H9 (cell line): ENCODE results near the gene MOSMO. TPM values are rescaled to one million over a fixed set of nuclear protein-coding genes. Genes with fewer than 3 reads are reported as not detected.

Experiments used
- DNase-seq: peaks from one replicate; pipeline ENCODE4 v3.0.0-alpha.2; 2017
- H2AFZ ChIP-seq: one replicate; pipeline ENCODE4 v1.6.1; 2013; ENCODE audit warnings: mild to moderate bottlenecking, low read length, control low read depth, moderate library complexity
- H2AK5ac ChIP-seq: 2 replicates; pipeline ENCODE4 v1.6.1; 2013; ENCODE audit warnings: low read length, control low read depth, mixed read lengths; ENCODE audit not compliant: insufficient read length
- H2BK120ac ChIP-seq: one replicate; pipeline ENCODE4 v1.6.1; 2013; ENCODE audit warnings: low read depth, mild to moderate bottlenecking, low read length, control low read depth, inconsistent platforms; ENCODE audit not compliant: poor library complexity, severe bottlenecking
- H2BK12ac ChIP-seq: 2 replicates; pipeline ENCODE4 v1.6.1; 2013; ENCODE audit warnings: low read length, control low read depth, mixed read lengths, low read depth; ENCODE audit not compliant: insufficient read length
- H2BK15ac ChIP-seq: 2 replicates; pipeline ENCODE4 v1.6.1; 2013; ENCODE audit warnings: low read depth, low read length, control low read depth
- H2BK20ac ChIP-seq: one replicate; pipeline ENCODE4 v1.6.1; 2013; ENCODE audit warnings: low read depth, mild to moderate bottlenecking, low read length, control low read depth, inconsistent platforms; ENCODE audit not compliant: poor library complexity, severe bottlenecking
- H2BK5ac ChIP-seq: 2 replicates; pipeline ENCODE4 v1.6.1; 2013; ENCODE audit warnings: low read length, control low read depth, mixed read lengths; ENCODE audit not compliant: insufficient read length
- H3K14ac ChIP-seq: 2 replicates; pipeline ENCODE4 v1.6.1; 2013; ENCODE audit warnings: low read length, control low read depth; ENCODE audit not compliant: insufficient read depth
- H3K18ac ChIP-seq: 2 replicates; pipeline ENCODE4 v1.6.1; 2013; ENCODE audit warnings: low read depth, mild to moderate bottlenecking, mixed read lengths, low read length, control low read depth; ENCODE audit not compliant: insufficient read length
- H3K23ac ChIP-seq: 2 replicates; pipeline ENCODE4 v1.6.1; 2013; ENCODE audit warnings: low read length, control low read depth, mixed read lengths, low read depth; ENCODE audit not compliant: insufficient read length
- H3K23me2 ChIP-seq: 2 replicates; pipeline ENCODE4 v1.6.1; 2013; ENCODE audit warnings: low read depth, mild to moderate bottlenecking, mixed read lengths, low read length, control low read depth; ENCODE audit not compliant: insufficient read length, poor library complexity, severe bottlenecking
- H3K27ac ChIP-seq: 2 replicates; pipeline ENCODE4 v1.5.1; 2013; ENCODE audit warnings: low read length, control low read depth, mixed read lengths, low read depth; ENCODE audit not compliant: insufficient read length
- H3K27me3 ChIP-seq: 2 replicates; pipeline ENCODE4 v1.6.1; 2013; ENCODE audit warnings: low read length, control low read depth, inconsistent platforms; ENCODE audit not compliant: insufficient read depth
- H3K4ac ChIP-seq: 2 replicates; pipeline ENCODE4 v1.6.1; 2013; ENCODE audit warnings: low read depth, mild to moderate bottlenecking, control low read depth, inconsistent platforms, low read length, moderate library complexity
- H3K4me1 ChIP-seq: 2 replicates; pipeline ENCODE4 v1.6.1; 2013; ENCODE audit warnings: low read length, control low read depth, inconsistent platforms; ENCODE audit not compliant: insufficient read depth
- H3K4me2 ChIP-seq: 2 replicates; pipeline ENCODE4 v1.6.1; 2013; ENCODE audit warnings: low read length, control low read depth, mixed read lengths; ENCODE audit not compliant: insufficient read length, insufficient read depth
- H3K56ac ChIP-seq: 2 replicates; pipeline ENCODE4 v1.6.1; 2013; ENCODE audit warnings: low read depth, mild to moderate bottlenecking, mixed read lengths, low read length, control low read depth; ENCODE audit not compliant: insufficient read length
- H3K79me1 ChIP-seq: 2 replicates; pipeline ENCODE4 v1.6.1; 2013; ENCODE audit warnings: low read depth, mild to moderate bottlenecking, moderate library complexity, low read length, control low read depth, inconsistent platforms; ENCODE audit not compliant: insufficient read depth, poor library complexity, severe bottlenecking
- H3K79me2 ChIP-seq: 2 replicates; pipeline ENCODE4 v1.6.1; 2013; ENCODE audit warnings: low read length, control low read depth, inconsistent platforms; ENCODE audit not compliant: insufficient read depth
- H3K9ac ChIP-seq: 2 replicates; pipeline ENCODE4 v1.6.1; 2013; ENCODE audit warnings: low read length, control low read depth, mixed read lengths; ENCODE audit not compliant: insufficient read length; ENCODE audit errors: extremely low read depth
- H3K9me3 ChIP-seq: one replicate; pipeline ENCODE4 v1.6.1; 2013; ENCODE audit warnings: low read depth, low read length, inconsistent platforms; ENCODE audit not compliant: control insufficient read depth
- H3T11ph ChIP-seq: one replicate; pipeline ENCODE4 v1.6.1; 2013; ENCODE audit warnings: mild to moderate bottlenecking, low read length, control low read depth, inconsistent platforms
- H4K20me1 ChIP-seq: one replicate; pipeline ENCODE4 v1.6.1; 2013; ENCODE audit not compliant: control insufficient read depth, insufficient read length, insufficient read depth
- H4K5ac ChIP-seq: 2 replicates; pipeline ENCODE4 v1.6.1; 2013; ENCODE audit warnings: low read depth, mild to moderate bottlenecking, mixed read lengths, low read length, control low read depth; ENCODE audit not compliant: insufficient read length
- H4K8ac ChIP-seq: replicated peaks from 2 replicates; pipeline ENCODE4 v1.6.1; 2013; ENCODE audit warnings: low read length, control low read depth, mixed read lengths, low read depth; ENCODE audit not compliant: insufficient read length
- H4K91ac ChIP-seq: 2 replicates; pipeline ENCODE4 v1.6.1; 2013; ENCODE audit warnings: low read depth, mild to moderate bottlenecking, moderate library complexity, mixed read lengths, low read length, control low read depth; ENCODE audit not compliant: insufficient read length
- H3K27ac Mint-ChIP-seq, 3 experiments: 2 replicates in 2 of 3; 3 replicates in 1 of 3; pipeline ENCODE4 v1.8.0; 2020 to 2021; ENCODE audit warnings: mixed read lengths in 3 of 3, mild to moderate bottlenecking in 1 of 3, moderate library complexity in 1 of 3
- H3K27me3 Mint-ChIP-seq: 2 replicates; pipeline ENCODE4 v1.8.0; 2021; ENCODE audit warnings: low read depth, mild to moderate bottlenecking, moderate library complexity, mixed read lengths
- H3K36me3 Mint-ChIP-seq, 3 experiments: 2 replicates in 2 of 3; 3 replicates in 1 of 3; pipeline ENCODE4 v1.8.0; 2020 to 2021; ENCODE audit warnings: low read depth in 3 of 3, mixed read lengths in 3 of 3; ENCODE audit not compliant: insufficient read depth in 1 of 3
- H3K4me1 Mint-ChIP-seq, 2 experiments: 2 replicates each; pipeline ENCODE4 v1.8.0; 2020; ENCODE audit warnings: mixed read lengths in 2 of 2
- H3K4me3 Mint-ChIP-seq, 2 experiments: 2 replicates in 1 of 2; 3 replicates in 1 of 2; pipeline ENCODE4 v1.8.0; 2020 to 2021; ENCODE audit warnings: mild to moderate bottlenecking in 2 of 2, mixed read lengths in 2 of 2, moderate library complexity in 1 of 2
- H3K9me3 Mint-ChIP-seq, 2 experiments: 2 replicates in 1 of 2; 3 replicates in 1 of 2; pipeline ENCODE4 v1.8.0; 2020; ENCODE audit warnings: mild to moderate bottlenecking in 2 of 2, mixed read lengths in 2 of 2, moderate library complexity in 1 of 2
- CTCF ChIP-seq: fragments of 200-600 bp; sonication (generic); conservative IDR thresholded peaks from 3 replicates; pipeline ENCODE4 v1.8.0; 2021; ENCODE audit warnings: antibody characterized with exemption, mild to moderate bottlenecking
- WGBS: extraction: QIAGEN DNeasy Blood & Tissue Kit; methylation state at CpG from one replicate; pipeline ENCODE4 v1.1.7; 2013; ENCODE audit warnings: missing lambda C conversion rate, low lambda C conversion rate, mixed read lengths; ENCODE audit not compliant: insufficient read length; ENCODE audit errors: extremely low coverage; 5-methylcytosine and 5-hydroxymethylcytosine counted together
- total RNA-seq: library from RNA; stranded (reverse); gene quantifications from 2 replicates; pipeline ENCODE4 v1.2.1, GENCODE V29; 2021

MOSMO gene
- total RNA-seq, 1 experiment from 2014 or later: 13.5 TPM

DNA sequence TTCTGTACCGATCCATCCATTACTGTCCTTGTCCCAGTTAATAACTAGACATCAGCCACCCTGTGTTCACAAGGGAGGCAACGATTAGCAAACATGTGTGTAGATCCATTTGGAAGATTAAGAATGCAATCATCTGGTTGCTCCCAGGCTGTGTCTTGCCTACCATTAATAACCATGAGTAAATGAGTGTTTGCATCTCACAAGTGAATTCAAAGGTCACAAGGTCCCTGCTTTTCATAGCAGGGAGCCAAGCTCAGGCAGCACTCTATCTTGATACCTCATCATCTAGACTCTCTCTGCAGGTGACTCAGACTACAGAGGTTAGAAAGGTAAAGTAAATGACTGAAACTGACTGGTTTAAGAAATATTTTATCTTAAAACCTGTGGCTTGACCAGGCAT is 109.7 kb downstream of the MOSMO start:
- peaks cover 6% of the 10 kb centered on the region; the same call in 1 of the 2 replicates for H3K27me3 Mint-ChIP-seq
- no peaks in the 10 kb centered on the region for H3K79me1 ChIP-seq
- H3K4me3 Mint-ChIP-seq: no peak overlapping the region; a peak in 1 of 5 replicates

More for the DNA sequence above, 109.7 kb downstream of the MOSMO start:
- Histone ChIP-seq H2BK12ac (no peak overlapping the region), H2AK5ac (no peak overlapping the region), H3T11ph (no peak overlapping the region), H3K27ac (no peak overlapping the region), H3K27me3 (no peaks in the 10 kb centered on the region), H3K4me2 (no peak overlapping the region), H2BK15ac (no peak overlapping the region), H3K4me1 (no peaks in the 10 kb centered on the region), H4K8ac (no peak overlapping the region), H2BK5ac (no peak overlapping the region), H3K4ac (no peak overlapping the region), H2AFZ (no peak overlapping the region), H4K91ac (no peak overlapping the region), H3K14ac (no peak overlapping the region), H3K23ac (no peak overlapping the region), H3K56ac (no peak overlapping the region), H3K9me3 (no peaks in the 10 kb centered on the region), H2BK120ac (no peak overlapping the region), H3K18ac (no peak overlapping the region), H4K5ac (no peak overlapping the region), H3K79me2 (no peaks in the 10 kb centered on the region), H3K23me2 (no peaks in the 10 kb centered on the region), H3K9ac (no peak overlapping the region), H4K20me1 (no peaks in the 10 kb centered on the region), H2BK20ac (no peak overlapping the region)
- no peaks in the 10 kb centered on the region for H3K4me1 Mint-ChIP-seq
- WGBS: no CpG with 5 or more reads among the region's 2 CpGs
- no peak for TF ChIP-seq CTCF
- no peak for DNase-seq
- H3K36me3 Mint-ChIP-seq: no peaks in the 10 kb centered on the region
- H3K27ac Mint-ChIP-seq: no peak overlapping the region
- H3K9me3 Mint-ChIP-seq: no peaks in the 10 kb centered on the region; a peak in 1 of 5 replicates
